ENCODE measurements around the gene TRAF4.
"Not testable (repeated sequence)": the region's sequence is repeated elsewhere in the genome, so short reads cannot be mapped to it uniquely, and the experiment has no call there.

Gene TRAF4

DNA sequence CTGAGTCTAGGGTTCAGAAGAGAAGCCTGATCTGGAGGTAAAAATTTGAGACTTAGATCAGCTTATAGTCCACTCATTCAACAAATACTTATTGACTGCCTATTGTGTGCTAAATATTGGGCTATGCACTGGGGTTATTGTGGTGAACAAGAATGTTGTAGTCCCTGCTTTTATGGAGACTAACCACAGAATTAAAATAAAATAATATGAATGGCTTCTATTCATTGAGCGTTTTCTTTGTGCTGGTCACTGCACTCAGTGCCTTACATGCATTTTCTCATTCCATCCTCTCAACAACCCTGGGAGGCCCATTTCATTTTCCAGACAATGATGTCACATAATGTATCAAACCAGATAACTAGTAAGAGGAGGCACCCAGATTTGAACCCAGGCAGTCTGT, 10.5 kb upstream of the TRAF4 start:
- no peak overlapping the region for H3K27ac Mint-ChIP-seq
- H3K4me3 Mint-ChIP-seq: no peak overlapping the region
- peaks cover 2% of the 10 kb centered on the region for H3K9me3 Mint-ChIP-seq
- no peak for DNase-seq
- no peaks in the 10 kb centered on the region for H3K27me3 Mint-ChIP-seq
- H3K36me3 Mint-ChIP-seq: peaks cover 8% of the 10 kb centered on the region
- peaks cover 23% of the 10 kb centered on the region for H3K4me1 Mint-ChIP-seq
- CTCF ChIA-PET: interaction anchor here (17.3 kb wide), 1 partner anchor 14 kb away, joined by 415 read pairs; the partner anchor contains the start of gene TRAF4

DNA sequence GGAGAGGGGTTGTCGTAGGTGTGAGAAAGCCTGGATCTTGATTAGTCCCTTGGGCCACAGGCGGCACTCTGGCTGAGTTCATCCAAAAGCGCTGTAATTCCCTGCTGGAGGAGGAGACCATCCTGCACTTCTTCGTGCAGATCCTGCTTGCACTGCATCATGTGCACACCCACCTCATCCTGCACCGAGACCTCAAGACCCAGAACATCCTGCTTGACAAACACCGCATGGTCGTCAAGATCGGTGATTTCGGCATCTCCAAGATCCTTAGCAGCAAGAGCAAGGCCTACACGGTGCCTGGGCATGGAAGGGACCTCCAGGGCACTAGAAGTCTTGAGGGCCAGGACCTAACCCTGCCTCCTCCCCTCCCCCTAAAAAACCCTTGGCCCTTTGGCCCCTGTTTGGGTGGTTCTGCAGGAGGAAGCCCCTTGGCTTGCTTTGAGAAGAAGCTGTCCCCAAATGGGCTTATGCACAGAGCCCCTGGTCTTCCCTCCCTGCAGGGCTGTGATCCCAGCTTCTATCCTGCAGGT, 9.0 kb upstream of the TRAF4 start:
- no peak for DNase-seq
- Mint-ChIP-seq H3K9me3 (peaks cover 4% of the 10 kb centered on the region), H3K4me3 (no peak overlapping the region), H3K27ac (no peak overlapping the region), H3K36me3 (peaks cover 8% of the 10 kb centered on the region), H3K27me3 (no peaks in the 10 kb centered on the region), H3K4me1 (peaks cover 20% of the 10 kb centered on the region)
- CTCF ChIA-PET: interaction anchor here (1.2 to 17.3 kb wide), 2 partner anchors 13 to 28 kb away, joined by 6 to 415 read pairs; partner anchors contain the start of gene TRAF4

DNA sequence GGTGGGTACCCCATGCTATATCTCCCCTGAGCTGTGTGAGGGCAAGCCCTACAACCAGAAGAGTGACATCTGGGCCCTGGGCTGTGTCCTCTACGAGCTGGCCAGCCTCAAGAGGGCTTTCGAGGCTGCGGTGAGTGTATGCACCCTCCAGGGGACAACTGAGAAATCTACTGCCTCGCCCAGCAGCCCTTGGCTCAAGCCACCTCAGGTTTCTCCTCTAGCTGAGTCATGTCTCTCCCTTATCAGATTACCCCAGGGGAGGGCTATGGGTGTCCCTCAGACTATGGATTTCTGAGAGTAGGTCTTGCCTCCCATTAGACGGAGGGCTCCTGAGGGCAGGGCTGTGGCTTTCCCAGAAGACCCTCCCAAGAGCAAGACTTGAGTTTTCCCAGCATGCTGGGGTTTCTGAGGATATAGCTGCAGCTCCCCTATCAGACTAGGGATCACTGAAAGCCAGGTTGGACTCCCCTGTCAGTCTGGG, 8.5 kb upstream of the TRAF4 start:
- peaks cover 9% of the 10 kb centered on the region for H3K36me3 Mint-ChIP-seq
- H3K27ac Mint-ChIP-seq: no peak overlapping the region
- H3K4me3 Mint-ChIP-seq: no peak overlapping the region
- H3K9me3 Mint-ChIP-seq: peaks cover 4% of the 10 kb centered on the region
- peaks cover 18% of the 10 kb centered on the region for H3K4me1 Mint-ChIP-seq
- H3K27me3 Mint-ChIP-seq: no peaks in the 10 kb centered on the region
- CTCF ChIA-PET: interaction anchor here (1.2 to 17.3 kb wide), 2 partner anchors 12 to 28 kb away, joined by 6 to 415 read pairs; partner anchors contain the start of gene TRAF4
- no peak for DNase-seq

DNA sequence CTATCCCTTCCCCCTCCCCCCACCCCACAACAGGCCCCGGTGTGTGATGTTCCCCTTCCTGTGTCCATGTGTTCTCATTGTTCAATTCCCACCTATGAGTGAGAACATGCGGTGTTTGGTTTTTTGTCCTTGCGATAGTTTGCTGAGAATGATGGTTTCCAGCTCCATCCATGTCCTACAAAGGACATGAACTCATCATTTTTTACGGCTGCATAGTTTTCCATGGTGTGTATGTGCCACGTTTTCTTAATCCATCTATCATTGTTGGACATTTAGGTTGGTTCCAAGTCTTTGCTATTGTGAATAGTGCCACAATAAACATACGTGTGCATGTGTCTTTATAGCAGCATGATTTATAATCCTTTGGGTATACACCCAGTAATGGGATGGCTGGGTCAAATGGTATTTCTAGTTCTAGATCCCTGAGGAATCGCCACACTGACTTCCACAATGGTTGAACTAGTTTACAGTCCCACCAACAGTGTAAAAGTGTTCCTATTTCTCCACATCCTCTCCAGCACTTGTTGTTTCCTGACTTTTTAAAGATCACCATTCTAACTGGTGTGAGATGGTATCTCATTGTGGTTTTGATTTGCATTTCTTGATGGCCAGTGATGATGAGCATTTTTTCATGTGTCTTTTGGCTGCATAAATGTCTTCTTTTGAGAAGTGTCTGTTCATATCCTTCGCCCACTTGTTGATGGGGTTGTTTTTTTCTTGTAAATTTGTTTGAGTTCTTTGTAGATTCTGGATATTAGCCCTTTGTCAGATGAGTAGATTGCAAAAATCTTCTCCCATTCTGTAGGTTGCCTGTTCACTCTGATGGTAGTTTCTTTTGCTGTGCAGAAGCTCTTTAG, 7.7 kb upstream of the TRAF4 start:
- not testable (repeated sequence) for H3K9me3 Mint-ChIP-seq, H3K4me3 Mint-ChIP-seq, H3K27ac Mint-ChIP-seq, H3K27me3 Mint-ChIP-seq, DNase-seq
- H3K4me1 Mint-ChIP-seq: peaks cover 21% of the 10 kb centered on the region
- CTCF ChIA-PET: interaction anchor here (1.2 to 17.3 kb wide), 3 partner anchors 11 to 27 kb away, joined by 3 to 415 read pairs (median 6); partner anchors contain the start of gene TRAF4
- H3K36me3 Mint-ChIP-seq: peaks cover 13% of the 10 kb centered on the region

DNA sequence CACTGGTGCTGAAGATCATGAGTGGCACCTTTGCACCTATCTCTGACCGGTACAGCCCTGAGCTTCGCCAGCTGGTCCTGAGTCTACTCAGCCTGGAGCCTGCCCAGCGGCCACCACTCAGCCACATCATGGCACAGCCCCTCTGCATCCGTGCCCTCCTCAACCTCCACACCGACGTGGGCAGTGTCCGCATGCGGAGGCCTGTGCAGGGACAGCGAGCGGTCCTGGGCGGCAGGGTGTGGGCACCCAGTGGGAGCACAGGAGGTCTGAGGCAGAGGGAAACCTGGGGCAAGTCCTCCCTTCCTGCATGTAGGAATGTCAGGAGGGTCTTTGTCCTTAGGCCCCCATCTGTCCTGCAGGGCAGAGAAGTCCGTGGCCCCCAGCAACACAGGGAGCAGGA, 6.5 kb upstream of the TRAF4 start:
- Mint-ChIP-seq H3K36me3 (peaks cover 11% of the 10 kb centered on the region), H3K4me3 (no peak overlapping the region), H3K4me1 (peaks cover 21% of the 10 kb centered on the region), H3K27me3 (no peaks in the 10 kb centered on the region), H3K9me3 (peaks cover 4% of the 10 kb centered on the region), H3K27ac (no peak overlapping the region)
- no peak for DNase-seq
- CTCF ChIA-PET: interaction anchor here (1.2 kb wide), 1 partner anchor 16 kb away, joined by 3 read pairs; no protein-coding TSS in a partner anchor

DNA sequence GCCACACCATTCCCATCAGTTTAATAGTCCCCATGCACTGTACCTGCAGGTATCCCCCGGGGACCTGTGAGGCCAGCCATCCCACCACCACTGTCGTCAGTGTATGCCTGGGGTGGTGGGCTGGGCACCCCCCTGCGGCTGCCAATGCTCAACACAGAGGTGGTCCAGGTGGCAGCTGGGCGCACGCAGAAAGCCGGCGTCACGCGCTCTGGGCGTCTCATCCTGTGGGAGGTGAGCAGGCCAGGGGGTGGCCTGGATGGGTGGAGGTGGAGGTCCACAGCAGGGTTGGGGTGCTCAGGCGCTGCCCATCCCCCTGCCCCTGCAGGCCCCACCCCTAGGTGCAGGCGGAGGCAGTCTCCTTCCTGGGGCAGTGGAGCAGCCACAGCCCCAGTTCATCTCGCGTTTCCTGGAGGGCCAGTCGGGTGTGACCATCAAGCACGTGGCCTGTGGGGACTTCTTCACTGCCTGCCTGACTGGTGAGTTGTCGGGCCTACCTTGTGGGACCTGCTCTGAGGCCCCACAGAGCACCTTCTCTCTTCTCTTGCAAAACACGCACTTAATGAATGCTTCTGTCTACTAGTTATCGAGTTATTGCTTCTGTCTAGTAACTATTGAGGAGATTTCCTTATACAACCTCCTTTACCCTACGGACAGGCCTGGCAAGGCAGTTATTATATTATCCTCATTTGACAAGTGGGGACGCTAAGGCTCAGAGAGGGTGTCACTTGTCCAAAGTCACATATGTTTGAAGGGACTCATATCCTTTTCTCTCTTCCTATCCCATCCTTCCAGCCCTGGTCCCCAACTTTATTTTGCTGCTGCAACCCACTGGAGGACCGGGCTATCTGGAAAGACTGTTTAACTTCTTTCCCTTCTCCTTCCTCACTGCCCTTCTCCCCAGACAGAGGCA, 5.8 kb upstream of the TRAF4 start:
- peaks cover 4% of the 10 kb centered on the region for H3K9me3 Mint-ChIP-seq
- H3K36me3 Mint-ChIP-seq: peaks cover 11% of the 10 kb centered on the region
- CTCF ChIA-PET: no interaction called here
- H3K4me1 Mint-ChIP-seq: peaks cover 22% of the 10 kb centered on the region
- no peak for DNase-seq
- peak overlapping the region; percentile 38 for H3K27ac Mint-ChIP-seq
- H3K4me3 Mint-ChIP-seq: no peak overlapping the region
- no peaks in the 10 kb centered on the region for H3K27me3 Mint-ChIP-seq

DNA sequence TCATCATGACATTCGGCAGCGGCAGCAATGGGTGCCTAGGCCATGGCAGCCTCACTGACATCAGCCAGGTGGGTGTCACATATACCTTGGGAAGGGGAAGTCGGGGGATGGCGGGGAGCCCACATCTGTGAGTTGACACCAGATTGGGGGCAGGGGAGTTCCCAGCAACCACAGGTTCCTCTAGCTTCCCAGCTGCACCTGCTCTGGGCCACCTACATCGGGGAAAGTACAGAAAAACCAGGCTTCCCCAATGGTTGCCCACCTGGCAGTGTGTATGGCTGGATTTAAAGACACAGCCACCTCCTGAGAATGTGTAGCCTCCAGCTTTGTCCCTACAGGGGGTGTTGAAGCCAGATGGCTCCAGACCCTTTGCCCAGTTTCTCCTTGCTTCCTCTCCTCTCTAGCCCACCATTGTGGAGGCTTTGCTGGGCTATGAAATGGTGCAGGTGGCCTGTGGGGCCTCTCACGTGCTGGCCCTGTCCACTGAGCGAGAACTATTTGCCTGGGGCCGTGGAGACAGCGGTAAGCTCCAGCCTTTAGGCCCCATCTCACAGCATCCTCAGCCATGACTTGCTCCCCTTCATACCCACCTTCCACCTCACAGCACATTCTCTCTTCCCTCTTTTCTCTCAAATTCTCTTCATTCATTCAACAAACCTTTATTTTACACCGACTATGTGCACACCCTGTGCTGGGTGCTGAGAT, 5.0 kb upstream of the TRAF4 start:
- CTCF ChIA-PET: interaction anchor here (1.7 kb wide), 1 partner anchor 13 kb away, joined by 6 read pairs; no protein-coding TSS in a partner anchor
- H3K36me3 Mint-ChIP-seq: peaks cover 11% of the 10 kb centered on the region
- no peaks in the 10 kb centered on the region for H3K27me3 Mint-ChIP-seq
- H3K9me3 Mint-ChIP-seq: peaks cover 4% of the 10 kb centered on the region
- H3K4me3 Mint-ChIP-seq: no peak overlapping the region
- H3K4me1 Mint-ChIP-seq: peaks cover 25% of the 10 kb centered on the region
- DNase-seq: peak; percentile 37
- H3K27ac Mint-ChIP-seq: peak overlapping the region; percentile 38

DNA sequence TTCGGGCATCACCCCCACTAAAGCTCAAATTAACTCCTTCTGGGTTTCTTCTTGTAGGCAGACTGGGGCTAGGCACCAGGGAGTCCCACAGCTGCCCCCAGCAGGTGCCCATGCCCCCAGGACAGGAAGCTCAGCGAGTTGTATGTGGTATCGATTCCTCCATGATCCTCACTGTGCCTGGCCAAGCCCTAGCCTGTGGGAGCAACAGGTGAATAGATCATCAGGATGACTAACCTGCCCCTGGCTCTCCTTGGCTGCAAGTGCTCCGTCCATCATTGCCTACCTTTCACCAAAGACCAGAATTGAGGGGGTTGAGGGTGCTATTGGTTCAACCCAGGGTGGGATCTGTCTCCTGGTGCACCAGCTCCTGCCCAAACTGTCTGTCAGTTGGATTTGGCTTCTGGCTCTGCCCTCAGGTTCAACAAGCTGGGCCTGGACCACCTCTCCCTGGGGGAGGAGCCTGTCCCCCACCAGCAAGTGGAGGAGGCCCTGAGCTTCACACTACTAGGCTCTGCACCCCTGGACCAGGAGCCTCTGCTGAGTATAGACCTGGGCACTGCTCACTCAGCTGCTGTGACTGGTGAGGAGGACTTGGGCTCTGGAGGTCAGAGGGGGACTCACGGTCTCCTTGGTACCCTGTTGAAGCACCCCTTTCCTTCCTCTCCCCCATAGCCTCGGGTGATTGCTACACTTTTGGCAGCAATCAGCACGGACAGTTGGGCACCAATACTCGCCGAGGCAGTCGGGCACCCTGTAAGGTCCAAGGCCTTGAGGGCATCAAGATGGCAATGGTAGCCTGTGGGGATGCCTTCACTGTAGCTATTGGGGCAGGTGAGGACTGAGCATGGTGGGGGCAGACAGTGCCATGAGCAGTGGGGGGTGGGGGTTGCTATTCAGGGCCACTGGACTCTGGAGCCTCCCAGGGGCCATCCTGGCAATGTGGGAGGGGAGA, 3.1 kb upstream of the TRAF4 start:
- Mint-ChIP-seq H3K36me3 (peaks cover 11% of the 10 kb centered on the region), H3K27ac (no peak overlapping the region), H3K27me3 (no peaks in the 10 kb centered on the region), H3K4me1 (peaks cover 31% of the 10 kb centered on the region), H3K4me3 (no peak overlapping the region), H3K9me3 (peaks cover 4% of the 10 kb centered on the region)
- DNase-seq: no peak
- CTCF ChIA-PET: interaction anchor here (0.9 to 15.0 kb wide), 3 partner anchors 9 to 13 kb away, joined by 4 to 415 read pairs (median 6); partner anchors contain the start of genes NEK8, RPL23A and TLCD1

DNA sequence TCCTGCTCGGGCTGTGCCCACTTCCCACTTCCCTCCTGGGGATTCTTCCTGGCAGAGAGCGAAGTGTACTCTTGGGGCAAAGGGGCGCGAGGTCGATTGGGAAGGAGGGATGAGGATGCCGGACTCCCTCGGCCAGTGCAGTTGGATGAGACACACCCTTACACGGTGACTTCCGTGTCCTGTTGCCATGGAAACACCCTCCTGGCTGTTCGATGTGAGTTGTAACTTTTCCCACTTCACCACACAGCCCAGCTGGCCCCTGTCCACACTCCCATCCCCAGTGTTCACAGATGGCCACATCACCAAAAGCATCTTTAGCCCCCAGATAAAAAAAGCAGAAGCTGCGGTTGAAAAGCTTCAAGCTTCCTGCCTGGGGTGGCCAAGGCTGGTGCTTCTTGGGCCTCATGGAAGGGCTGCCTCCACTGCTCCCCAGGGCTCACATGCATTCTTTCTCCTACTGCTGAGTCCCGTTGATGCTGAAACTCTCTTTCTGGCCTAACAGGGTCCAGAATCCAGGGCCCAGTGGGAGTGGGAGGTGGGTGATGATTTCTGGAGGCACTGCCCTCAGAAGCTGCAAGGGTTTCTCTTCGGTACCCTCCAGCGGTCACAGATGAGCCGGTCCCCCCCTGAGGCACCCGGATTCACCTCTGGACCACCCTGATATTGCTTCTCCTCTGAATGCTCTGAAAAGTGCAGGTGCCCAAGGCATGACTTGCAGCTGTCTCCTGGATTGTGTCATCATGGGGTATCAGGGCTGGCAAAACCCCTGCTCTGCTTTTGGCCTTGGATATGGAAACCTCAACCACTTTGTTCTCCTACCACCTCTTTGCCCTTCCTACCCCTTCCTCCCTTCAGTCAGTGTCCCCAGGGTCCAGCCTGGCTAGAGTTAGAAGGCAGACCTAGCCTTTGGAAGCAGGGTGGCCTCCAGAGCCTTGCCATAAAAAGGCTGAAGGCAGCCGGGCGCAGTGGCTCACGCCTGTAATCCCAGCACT, 2.2 kb upstream of the TRAF4 start:
- no peak overlapping the region for H3K4me3 Mint-ChIP-seq
- no peak for DNase-seq

DNA sequence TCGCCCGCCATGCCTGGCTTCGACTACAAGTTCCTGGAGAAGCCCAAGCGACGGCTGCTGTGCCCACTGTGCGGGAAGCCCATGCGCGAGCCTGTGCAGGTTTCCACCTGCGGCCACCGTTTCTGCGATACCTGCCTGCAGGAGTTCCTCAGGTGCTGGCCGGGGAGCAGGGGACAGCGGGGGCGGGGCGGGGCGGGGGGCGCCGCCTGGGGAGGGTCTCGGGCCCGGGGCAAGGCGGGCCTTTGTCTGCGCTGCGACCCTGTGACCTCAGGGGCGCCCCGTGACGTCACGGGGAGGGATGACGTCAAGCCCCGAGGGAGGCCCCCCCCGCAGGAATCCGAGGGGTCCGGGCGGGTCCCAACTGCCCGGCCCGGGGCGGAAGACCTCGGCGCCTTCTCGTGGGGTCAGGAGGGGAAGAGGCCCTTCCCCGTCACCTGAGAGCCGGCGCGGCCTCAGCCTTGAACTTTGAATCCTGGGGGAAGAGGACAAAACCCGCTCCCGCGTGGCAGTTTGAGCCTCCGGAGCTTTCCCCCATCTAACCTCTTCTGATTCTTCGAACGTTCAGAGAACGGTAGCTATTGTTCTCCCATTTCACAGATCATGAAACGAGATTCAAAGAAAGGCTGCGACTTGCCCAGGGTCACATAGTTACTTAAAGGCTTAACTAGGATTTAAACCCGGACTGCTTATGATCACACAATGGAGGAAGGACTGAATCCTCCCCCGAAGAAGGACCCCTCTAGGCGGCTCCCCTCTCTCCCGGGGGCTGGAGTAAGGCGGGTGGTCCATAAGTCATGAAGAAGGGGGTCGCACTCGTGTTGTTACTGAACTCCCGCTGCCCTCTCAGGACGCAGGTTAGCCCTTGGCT, 527 bp downstream of the TRAF4 start:
- H3K4me3 Mint-ChIP-seq: peak overlapping the region; percentile 89
- H3K36me3 Mint-ChIP-seq: peaks cover 18% of the 10 kb centered on the region
- H3K27ac Mint-ChIP-seq: peak overlapping the region; percentile 94
- CTCF ChIA-PET: interaction anchor here (3.9 to 15.0 kb wide), 2 partner anchors 17 to 20 kb away, joined by 21 to 415 read pairs; partner anchors contain the start of genes NEK8, RPL23A and TLCD1
- no peaks in the 10 kb centered on the region for H3K27me3 Mint-ChIP-seq
- DNase-seq: peak; percentile 79
- peaks cover 2% of the 10 kb centered on the region for H3K9me3 Mint-ChIP-seq
- H3K4me1 Mint-ChIP-seq: peaks cover 41% of the 10 kb centered on the region

More for the DNA sequence above, 2.2 kb upstream of the TRAF4 start:
- H3K9me3 Mint-ChIP-seq: peaks cover 4% of the 10 kb centered on the region
- H3K36me3 Mint-ChIP-seq: peaks cover 10% of the 10 kb centered on the region
- CTCF ChIA-PET: interaction anchor here (0.7 to 15.0 kb wide), 2 partner anchors 14 to 108 kb away, joined by 4 to 415 read pairs; partner anchors contain the start of genes NEK8, RPL23A and TLCD1
- peaks cover 38% of the 10 kb centered on the region for H3K4me1 Mint-ChIP-seq
- H3K27me3 Mint-ChIP-seq: no peaks in the 10 kb centered on the region
- H3K27ac Mint-ChIP-seq: no peak overlapping the region
